CD4-positive, alpha-beta memory T cell (primary cell): ENCODE data around the gene CAMSAP3. TPM values are rescaled to one million over a fixed set of nuclear protein-coding genes. Genes with fewer than 3 reads are reported as not detected.

Source experiments
- CTCF ChIA-PET: fragments of 350-600 bp; sonication (Branson Sonifier 250); formaldehyde crosslinking; loops from one replicate; lab custom pipeline; 2021; ENCODE audit warnings: inconsistent platforms; ENCODE audit not compliant: partially characterized antibody; lab: Charles Lee
- POLR2A ChIA-PET: fragments of 350-600 bp; sonication (Branson Sonifier 250); formaldehyde crosslinking; loops from one replicate; lab custom pipeline; 2021; ENCODE audit not compliant: partially characterized antibody; lab: Charles Lee
- DNase-seq, 5 donors: peaks; one replicate each; pipeline versions ENCODE4 v3.0.0 to v3.0.0-alpha.2; 2020 to 2022; ENCODE audit warnings: mixed read lengths in 1 of 5
- H3K27ac ChIP-seq: one replicate; pipeline ENCODE4 v1.7.0; 2013; ENCODE audit warnings: low read depth, low read length
- H3K27me3 ChIP-seq: 2 replicates; pipeline ENCODE4 v1.7.0; 2013; ENCODE audit warnings: mild to moderate bottlenecking, low read length, moderate library complexity; ENCODE audit not compliant: insufficient read depth
- H3K36me3 ChIP-seq: 2 replicates; pipeline ENCODE4 v1.7.0; 2013; ENCODE audit warnings: mild to moderate bottlenecking, low read length, moderate library complexity; ENCODE audit not compliant: insufficient read depth
- H3K4me1 ChIP-seq: 2 replicates; pipeline ENCODE4 v1.7.0; 2013; ENCODE audit warnings: mild to moderate bottlenecking, low read length, moderate library complexity; ENCODE audit not compliant: insufficient read depth
- H3K4me3 ChIP-seq, 2 donors: one replicate each; pipeline ENCODE4 v1.7.0; 2013; ENCODE audit warnings: low read length in 2 of 2, mild to moderate bottlenecking in 1 of 2
- H3K9me3 ChIP-seq, 2 donors: one replicate each; pipeline ENCODE4 v1.7.0; 2013; ENCODE audit warnings: low read length in 2 of 2, control low read depth in 1 of 2; ENCODE audit not compliant: control insufficient read depth in 1 of 2
- H3K27ac Mint-ChIP-seq, 7 donors: one replicate each; pipeline ENCODE4 v1.8.0; 2020 to 2021; ENCODE audit warnings: mixed read lengths in 7 of 7, mild to moderate bottlenecking in 6 of 7, inconsistent platforms in 3 of 7, moderate library complexity in 3 of 7
- H3K27me3 Mint-ChIP-seq, 2 donors: one replicate each; pipeline ENCODE4 v1.8.0; 2020 to 2021; ENCODE audit warnings: mixed read lengths in 2 of 2
- H3K36me3 Mint-ChIP-seq, 2 donors: one replicate each; pipeline ENCODE4 v1.8.0; 2020 to 2021; ENCODE audit warnings: mixed read lengths in 2 of 2, inconsistent platforms in 1 of 2, mild to moderate bottlenecking in 1 of 2
- H3K4me1 Mint-ChIP-seq, 4 donors: one replicate each; pipeline ENCODE4 v1.8.0; 2020 to 2021; ENCODE audit warnings: mixed read lengths in 4 of 4, mild to moderate bottlenecking in 1 of 4
- H3K4me3 Mint-ChIP-seq, 8 donors: one replicate each; pipeline ENCODE4 v1.8.0; 2020 to 2021; ENCODE audit warnings: mixed read lengths in 8 of 8, mild to moderate bottlenecking in 7 of 8, moderate library complexity in 6 of 8, inconsistent platforms in 3 of 8
- H3K9me3 Mint-ChIP-seq, 8 donors: one replicate each; pipeline ENCODE4 v1.8.0; 2020 to 2021; ENCODE audit warnings: mixed read lengths in 8 of 8, mild to moderate bottlenecking in 5 of 8, inconsistent platforms in 3 of 8, moderate library complexity in 1 of 8
- intact Hi-C: fragments of 100-400 bp; cut with micrococcal nuclease; formaldehyde crosslinking; loops from one replicate; pipeline ENCODE4 v1.15.1; 2023
- polyA plus RNA-seq, 2 donors: library from polyadenylated mRNA; unstranded; fragments of 300-500 nt; fragmentation: Illumina TruSeq; gene quantifications; one replicate each; pipeline ENCODE4 v1.2.3, GENCODE V29; 2021
- total RNA-seq, 2 experiments: library from RNA; stranded (reverse); gene quantifications; one replicate each; pipeline ENCODE4 v1.2.3, GENCODE V29; 2021

Gene CAMSAP3
- total and polyA plus RNA-seq, 4 experiments from 2014 or later: 0.07 to 0.19 (median 0.15) TPM; not detected in 1

- intact Hi-C loops: loop anchor here (1.0 to 2.0 kb wide), 3 partner anchors 8 to 103 kb away; partner anchors contain the start of genes PET100, PNPLA6, TRAPPC5 and XAB2
- peak overlapping the region; percentile 82 to 89 (median 84) for H3K4me3 Mint-ChIP-seq
- H3K27me3 Mint-ChIP-seq: no peaks in the 10 kb centered on the region
- POLR2A ChIA-PET: interaction anchor here (0.7 to 3.1 kb wide), 11 partner anchors 8 to 306 kb away, joined by 3 to 15 read pairs (median 4); partner anchors contain the start of genes PET100, RETN, SNAPC2 and TIMM44
- peak overlapping the region; percentile 77 for H3K27ac ChIP-seq
- H3K36me3 ChIP-seq: peaks cover 13% of the 10 kb centered on the region
- CTCF ChIA-PET: interaction anchor here (0.8 to 1.3 kb wide), 5 partner anchors 8 to 162 kb away, joined by 3 to 7 read pairs (median 3); partner anchors contain the start of genes PET100, TRAPPC5 and XAB2
- DNase-seq: peak in 2 of 5 donors; percentile 23
- peaks cover 20 to 50% (median 34%) of the 10 kb centered on the region in 4 donors for H3K4me1 Mint-ChIP-seq
- peaks cover 36% of the 10 kb centered on the region for H3K4me1 ChIP-seq
- peaks cover 7 to 16% of the 10 kb centered on the region in 2 donors for H3K36me3 Mint-ChIP-seq
- no peaks in the 10 kb centered on the region for H3K9me3 ChIP-seq
- no peaks in the 10 kb centered on the region for H3K27me3 ChIP-seq
- peak overlapping the region; percentile 36 to 74 for H3K4me3 ChIP-seq
- H3K9me3 Mint-ChIP-seq: no peaks in the 10 kb centered on the region
- H3K27ac Mint-ChIP-seq: peak overlapping the region; percentile 82 to 95 (median 94)
Measured at GRCh38 chr19:7637374-7638256, 42.0 kb downstream of the CAMSAP3 start.

DNA sequence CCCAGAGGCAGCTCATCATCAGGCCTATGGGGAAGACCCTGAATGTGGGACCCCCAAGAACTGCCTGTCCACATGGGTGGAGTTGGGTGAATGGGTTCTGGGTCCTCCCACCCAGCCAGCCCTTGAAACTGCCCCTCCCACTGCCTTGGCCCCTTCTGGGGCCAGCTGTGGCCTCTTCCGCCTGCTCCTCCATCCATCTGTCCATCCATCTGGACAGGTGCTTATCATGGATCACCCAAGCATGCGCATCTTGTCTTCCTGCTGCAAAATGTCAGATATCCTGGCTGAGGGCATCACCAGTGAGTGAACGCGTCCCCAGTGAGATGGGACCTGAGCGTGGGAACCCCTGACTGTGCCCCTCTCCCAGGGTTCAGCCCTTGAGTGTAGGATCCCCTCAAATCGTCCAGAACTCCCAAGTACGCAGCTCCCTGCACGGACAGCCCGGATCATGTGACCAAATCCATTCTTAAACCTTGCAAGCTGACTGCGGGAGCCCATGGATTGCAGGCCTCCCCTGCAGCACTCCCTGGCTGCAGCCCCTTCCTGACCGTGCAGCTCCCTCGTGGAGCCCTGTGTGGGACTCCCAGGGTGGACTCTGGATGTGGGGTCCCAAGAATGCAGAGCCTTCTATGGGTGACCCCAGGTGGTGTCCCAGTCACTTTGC, 43.3 kb downstream of the CAMSAP3 start:
- Mint-ChIP-seq H3K36me3 (peaks cover 7 to 11% of the 10 kb centered on the region in 2 donors), H3K4me1 (peaks cover 20 to 50% (median 34%) of the 10 kb centered on the region in 4 donors), H3K4me3 (peak overlapping the region in 7 of 8 donors; percentile 14 to 61 (median 41)), H3K27me3 (no peaks in the 10 kb centered on the region), H3K9me3 (no peaks in the 10 kb centered on the region), H3K27ac (peak overlapping the region in 4 of 7 donors; percentile 28 to 90 (median 60))
- ChIA-PET CTCF (no interaction called here), POLR2A (interaction anchor here (1.7 to 3.1 kb wide), 3 partner anchors 9 to 282 kb away, joined by 4 to 15 read pairs (median 5); partner anchors contain the start of genes PET100, SNAPC2 and XAB2)
- Histone ChIP-seq H3K4me3 (no peak overlapping the region), H3K4me1 (peaks cover 36% of the 10 kb centered on the region), H3K36me3 (peaks cover 16% of the 10 kb centered on the region), H3K27me3 (no peaks in the 10 kb centered on the region), H3K9me3 (no peaks in the 10 kb centered on the region), H3K27ac (no peak overlapping the region)
- intact Hi-C loops: no loop called here
- DNase-seq: peak in 1 of 5 donors; percentile 33

DNA sequence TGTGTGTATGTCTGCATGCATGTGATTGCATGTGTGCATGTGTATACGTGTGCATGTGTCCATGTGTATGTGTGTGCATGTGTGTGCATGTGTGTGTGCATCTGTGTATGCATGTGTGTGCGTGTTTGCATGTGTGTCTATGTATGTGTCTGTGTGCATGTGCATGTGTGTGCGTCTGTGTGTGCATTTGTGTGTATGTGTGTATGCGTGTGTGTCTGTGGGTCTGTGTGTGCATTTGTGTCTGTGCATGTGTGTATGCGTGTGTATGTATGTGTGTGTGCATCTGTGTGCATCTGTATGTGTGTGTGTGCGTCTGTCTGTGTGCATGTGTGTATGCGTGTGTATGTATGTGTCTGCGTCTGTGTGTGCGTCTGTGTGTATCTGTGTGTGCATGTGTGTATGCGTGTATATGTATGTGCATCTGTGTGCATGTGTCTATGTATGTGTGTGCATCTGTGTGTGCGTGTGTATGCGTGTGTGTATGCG, 44.2 kb downstream of the CAMSAP3 start:
- Histone ChIP-seq H3K9me3 (no peaks in the 10 kb centered on the region), H3K27me3 (no peaks in the 10 kb centered on the region), H3K27ac (no peak overlapping the region), H3K4me1 (peaks cover 36% of the 10 kb centered on the region), H3K4me3 (no peak overlapping the region), H3K36me3 (peaks cover 21% of the 10 kb centered on the region)
- no peak for DNase-seq
- no peaks in the 10 kb centered on the region for H3K9me3 Mint-ChIP-seq
- peak overlapping the region in 5 of 7 donors; percentile 66 to 86 (median 81) for H3K27ac Mint-ChIP-seq
- H3K4me3 Mint-ChIP-seq: peak overlapping the region in 6 of 8 donors; percentile 5 to 75 (median 50)
- intact Hi-C loops: no loop called here
- ChIA-PET CTCF (no interaction called here), POLR2A (interaction anchor here (3.1 kb wide), 1 partner anchor 10 kb away, joined by 15 read pairs; the partner anchor contains the start of genes PET100 and XAB2)
- peaks cover 16 to 44% (median 33%) of the 10 kb centered on the region in 4 donors for H3K4me1 Mint-ChIP-seq
- no peaks in the 10 kb centered on the region for H3K27me3 Mint-ChIP-seq
- peaks cover 7 to 10% of the 10 kb centered on the region in 2 donors for H3K36me3 Mint-ChIP-seq

DNA sequence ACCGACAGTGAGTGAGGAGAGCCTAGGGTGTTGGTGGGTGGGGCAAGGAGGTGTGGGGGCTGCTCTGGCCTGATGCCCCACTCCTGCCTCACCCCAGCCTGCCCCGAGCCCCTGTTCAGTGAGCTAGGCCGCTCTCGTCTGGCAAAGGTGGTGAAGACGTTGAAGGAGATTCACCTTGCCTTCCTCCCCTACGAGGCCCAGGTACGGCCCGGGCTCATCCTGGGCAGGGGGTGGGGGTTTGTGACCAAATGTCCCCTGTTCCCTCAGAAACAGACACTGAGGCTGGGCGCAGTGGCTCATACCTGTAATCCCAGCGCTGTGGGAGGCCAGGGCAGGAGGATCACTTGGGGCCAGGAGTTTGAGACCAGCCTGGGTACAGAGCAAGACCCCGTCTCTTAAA, 45.1 kb downstream of the CAMSAP3 start:
- Histone ChIP-seq H3K27ac (no peak overlapping the region), H3K36me3 (peaks cover 25% of the 10 kb centered on the region), H3K4me3 (no peak overlapping the region), H3K27me3 (no peaks in the 10 kb centered on the region), H3K9me3 (no peaks in the 10 kb centered on the region), H3K4me1 (peaks cover 36% of the 10 kb centered on the region)
- Mint-ChIP-seq H3K4me1 (peaks cover 17 to 37% (median 27%) of the 10 kb centered on the region in 4 donors), H3K4me3 (no peak overlapping the region), H3K9me3 (no peaks in the 10 kb centered on the region), H3K36me3 (peaks cover 9 to 13% of the 10 kb centered on the region in 2 donors), H3K27ac (no peak overlapping the region), H3K27me3 (no peaks in the 10 kb centered on the region)
- ChIA-PET POLR2A (no interaction called here), CTCF (interaction anchor here (0.6 to 0.8 kb wide), 3 partner anchors 40 to 1180 kb away, joined by 3 to 4 read pairs (median 4); partner anchors contain the start of gene TRAPPC5)
- intact Hi-C loops: no loop called here
- peak in 1 of 5 donors; percentile 30 for DNase-seq

- no peak overlapping the region for H3K4me3 ChIP-seq
- intact Hi-C loops: no loop called here
- no peaks in the 10 kb centered on the region for H3K27me3 ChIP-seq
- Mint-ChIP-seq H3K27me3 (no peaks in the 10 kb centered on the region), H3K27ac (peak overlapping the region in 1 of 7 donors; percentile 62), H3K36me3 (peaks cover 11 to 15% of the 10 kb centered on the region in 2 donors), H3K9me3 (no peaks in the 10 kb centered on the region), H3K4me3 (no peak overlapping the region), H3K4me1 (peaks cover 15 to 30% (median 23%) of the 10 kb centered on the region in 4 donors)
- ChIA-PET POLR2A (interaction anchor here (1.2 kb wide), 1 partner anchor 8 kb away, joined by 3 read pairs; the partner anchor contains the start of gene PCP2), CTCF (interaction anchor here (0.6 to 2.0 kb wide), 4 partner anchors 10 to 643 kb away, joined by 3 to 6 read pairs (median 4); partner anchors contain the start of gene TRAPPC5)
- H3K27ac ChIP-seq: no peak overlapping the region
- peak in 1 of 5 donors; percentile 29 for DNase-seq
- peaks cover 30% of the 10 kb centered on the region for H3K4me1 ChIP-seq
- H3K36me3 ChIP-seq: peaks cover 25% of the 10 kb centered on the region
- no peaks in the 10 kb centered on the region for H3K9me3 ChIP-seq
Measured at GRCh38 chr19:7641290-7642276, 45.9 kb downstream of the CAMSAP3 start.
